Posterior vena cava (tissue), 2 donors: Measurements from ENCODE around the gene SP7. TPM values are rescaled to one million over a fixed set of nuclear protein-coding genes. Genes with fewer than 3 reads are reported as not detected.
A peak's percentile ranks its signal among the peaks of the same experiment; 100 is the strongest.

Experiments
- DNase-seq: peaks from one replicate; pipeline ENCODE4 v3.0.0-alpha.2; 2020; ENCODE audit warnings: low spot score
- intact Hi-C, 2 donors: fragments of 100-400 bp; cut with DNase I; formaldehyde crosslinking; loops; one replicate each; pipeline versions ENCODE4 v1.14.1 to v1.14.2; 2022 to 2023
- total RNA-seq, 2 donors: library from RNA; stranded (reverse); fragmentation: NEBNext Ultra II Directional; extraction: Animal tissue kit (Norgen Biotek cat#: 25700); gene quantifications; one replicate each; pipeline ENCODE4 v1.2.1, GENCODE V29; 2021
- donor health status: DM: yes; HTN: yes; CAD: no.
- donor health status: DM: yes; HTN: yes; CAD: no.

The SP7 gene
- total RNA-seq, 2 donors from 2014 or later: not detected

DNA sequence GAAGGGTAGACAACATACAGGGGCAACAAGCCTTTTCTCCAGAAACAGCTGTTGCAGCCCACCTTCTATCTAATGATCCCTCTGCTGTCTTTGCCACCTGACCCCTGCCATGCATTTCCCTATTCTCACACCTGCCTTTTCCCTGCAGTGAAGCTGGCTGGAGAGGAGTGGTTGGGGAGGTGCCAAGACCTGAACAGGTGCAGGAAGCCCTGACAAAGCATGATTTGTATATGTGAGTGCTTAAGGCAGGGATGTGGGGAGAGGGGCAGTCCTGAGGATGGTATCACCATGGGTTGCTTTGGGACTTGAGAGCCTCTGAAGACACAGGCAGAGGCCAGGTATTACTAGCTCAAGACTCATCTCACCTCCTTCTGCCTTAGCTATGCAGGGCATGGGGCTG, 43.7 kb downstream of the SP7 start:
- intact Hi-C loops: loop anchor here in 1 of 2 donors (5.0 kb wide), 1 partner anchor 40 kb away; a partner anchor contains a TSS
- DNase-seq: no peak

DNA sequence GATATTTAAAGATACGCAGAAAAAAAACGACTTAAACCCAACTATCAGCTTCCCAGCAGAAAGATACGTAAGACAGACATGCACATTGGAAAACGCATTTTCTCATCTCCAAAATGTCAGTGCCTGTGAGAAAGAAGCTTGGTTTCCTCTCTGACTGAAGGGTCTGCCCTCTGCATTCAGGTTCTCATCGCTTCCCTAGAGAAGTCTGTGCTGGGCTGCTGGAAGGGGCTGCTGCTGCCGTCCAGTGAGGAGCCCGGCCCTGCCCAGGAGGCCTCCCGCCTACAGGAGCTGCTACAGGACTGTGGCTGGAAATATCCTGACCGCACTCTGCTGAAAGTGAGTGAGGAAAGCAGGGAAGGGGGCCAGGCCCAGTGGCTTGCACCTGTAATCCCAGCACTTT, 45.5 kb downstream of the SP7 start:
- intact Hi-C loops: loop anchor here in 1 of 2 donors (5.0 kb wide), 1 partner anchor 38 kb away; a partner anchor contains a TSS
- DNase-seq: no peak

DNA sequence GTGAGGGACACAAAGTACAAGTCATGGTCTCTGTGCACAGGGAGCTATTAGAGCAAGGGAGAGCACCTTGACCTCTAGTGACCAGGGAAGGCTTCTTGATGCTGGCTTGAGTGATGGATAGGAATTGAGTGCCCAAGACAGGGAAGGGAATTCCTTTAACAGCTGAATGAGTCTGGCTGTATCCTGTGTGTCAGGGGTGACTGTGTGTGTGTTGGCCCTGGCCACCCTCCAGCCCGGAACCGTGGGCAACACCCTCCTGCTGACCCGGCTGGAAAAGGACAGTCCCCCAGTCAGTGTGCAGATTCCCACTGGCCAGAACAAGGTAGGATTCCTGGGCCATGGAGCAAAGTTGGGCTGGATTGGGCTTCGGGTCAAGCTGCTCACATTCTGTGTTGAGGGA, 46.3 kb downstream of the SP7 start:
- no peak for DNase-seq
- intact Hi-C loops: loop anchor here (2.0 to 5.0 kb wide), 2 partner anchors 38 to 77 kb away; a partner anchor contains a TSS

DNA sequence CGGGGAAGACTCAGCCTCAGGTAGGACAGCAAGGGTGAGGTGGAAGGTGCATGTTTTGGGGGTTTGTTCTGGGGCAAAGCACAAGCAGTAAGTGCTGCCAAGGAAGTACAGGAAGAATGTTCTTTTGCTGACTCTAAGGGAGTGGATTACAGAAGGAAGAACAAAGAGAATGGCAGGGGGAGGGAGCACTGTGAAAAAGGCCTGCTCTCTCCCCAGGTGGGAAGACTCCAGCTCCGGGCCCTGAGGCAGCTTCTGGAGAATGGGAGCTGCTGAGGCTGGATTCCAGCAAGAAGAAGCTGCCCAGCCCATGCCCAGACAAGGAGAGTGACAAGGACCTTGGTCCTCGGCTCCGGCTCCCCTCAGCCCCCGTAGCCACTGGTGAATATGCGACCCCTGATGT, 47.8 kb downstream of the SP7 start:
- intact Hi-C loops: loop anchor here in 1 of 2 donors (2.0 kb wide), 1 partner anchor 76 kb away; no protein-coding TSS in a partner anchor
- no peak for DNase-seq

DNA sequence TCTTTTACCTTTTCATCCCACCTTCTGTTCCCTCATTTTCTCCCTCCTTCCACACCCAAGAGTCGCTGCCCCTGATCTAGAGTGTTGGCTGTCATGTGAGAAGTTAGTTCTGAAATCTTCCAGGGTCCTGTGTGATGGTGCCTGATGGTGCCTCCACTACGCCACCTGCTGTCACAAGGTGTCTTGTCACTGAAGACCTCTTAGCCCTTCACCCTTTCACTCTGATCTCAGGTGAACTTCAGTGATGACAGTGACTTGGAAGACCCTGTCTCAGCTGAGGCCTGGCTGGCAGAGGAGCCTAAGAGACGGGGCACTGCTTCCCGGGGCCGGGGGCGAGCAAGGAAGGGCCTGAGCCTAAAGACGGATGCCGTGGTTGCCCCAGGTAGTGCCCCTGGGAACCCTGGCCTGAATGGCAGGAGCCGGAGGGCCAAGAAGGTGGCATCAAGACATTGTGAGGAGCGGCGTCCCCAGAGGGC, 48.4 kb downstream of the SP7 start:
- peak; percentile 89 for DNase-seq
- intact Hi-C loops: loop anchor here (2.0 kb wide), 1 partner anchor 75 kb away; no protein-coding TSS in a partner anchor

DNA sequence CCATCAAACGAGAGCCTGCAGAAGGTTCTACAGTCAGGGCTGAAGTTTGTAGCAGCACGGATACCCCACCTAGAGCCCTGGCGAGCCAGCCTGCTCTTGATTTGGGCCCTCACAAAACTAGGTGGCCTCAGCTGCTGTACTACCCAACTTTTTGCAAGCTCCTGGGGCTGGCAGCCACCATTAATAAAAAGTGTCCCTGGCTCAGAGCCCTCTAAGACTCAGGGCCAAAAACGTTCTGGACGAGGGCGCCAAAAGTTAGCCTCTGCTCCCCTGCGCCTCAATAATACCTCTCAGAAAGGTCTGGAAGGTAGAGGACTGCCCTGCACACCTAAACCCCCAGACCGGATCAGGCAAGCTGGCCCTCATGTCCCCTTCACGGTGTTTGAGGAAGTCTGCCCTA, 49.7 kb downstream of the SP7 start:
- no peak for DNase-seq
- intact Hi-C loops: loop anchor here in 1 of 2 donors (2.0 kb wide), 1 partner anchor 74 kb away; no protein-coding TSS in a partner anchor

DNA sequence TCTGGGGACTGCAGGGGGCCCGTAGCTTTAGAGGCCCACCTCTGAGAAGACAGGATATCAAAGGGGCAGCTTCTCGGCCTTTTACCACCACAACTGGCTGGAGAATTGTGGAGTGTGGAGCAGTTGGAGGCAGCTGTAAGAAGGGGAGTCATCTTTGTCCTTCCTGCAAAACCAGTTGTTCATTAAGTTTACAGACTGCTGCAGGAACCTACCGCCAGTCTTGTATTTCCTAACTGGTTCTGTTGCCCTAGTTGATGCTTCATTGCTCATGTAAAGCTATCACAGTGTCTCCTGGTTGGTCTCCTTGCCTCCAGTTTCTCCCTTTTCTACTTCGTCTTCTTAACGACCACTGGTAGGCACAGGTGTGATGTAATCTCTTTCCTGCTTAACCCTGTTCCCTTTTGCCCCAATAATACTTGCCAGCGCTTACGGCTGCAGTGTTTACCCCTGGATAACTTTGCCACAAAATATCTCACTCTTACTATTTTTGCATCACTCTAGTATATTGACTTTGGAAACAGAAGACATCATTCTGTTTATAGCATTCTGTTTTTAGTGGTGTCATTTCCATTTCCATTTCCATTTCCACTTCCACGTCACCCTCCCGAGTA, 56.2 kb downstream of the SP7 start:
- DNase-seq: no peak
- intact Hi-C loops: no loop called here

DNA sequence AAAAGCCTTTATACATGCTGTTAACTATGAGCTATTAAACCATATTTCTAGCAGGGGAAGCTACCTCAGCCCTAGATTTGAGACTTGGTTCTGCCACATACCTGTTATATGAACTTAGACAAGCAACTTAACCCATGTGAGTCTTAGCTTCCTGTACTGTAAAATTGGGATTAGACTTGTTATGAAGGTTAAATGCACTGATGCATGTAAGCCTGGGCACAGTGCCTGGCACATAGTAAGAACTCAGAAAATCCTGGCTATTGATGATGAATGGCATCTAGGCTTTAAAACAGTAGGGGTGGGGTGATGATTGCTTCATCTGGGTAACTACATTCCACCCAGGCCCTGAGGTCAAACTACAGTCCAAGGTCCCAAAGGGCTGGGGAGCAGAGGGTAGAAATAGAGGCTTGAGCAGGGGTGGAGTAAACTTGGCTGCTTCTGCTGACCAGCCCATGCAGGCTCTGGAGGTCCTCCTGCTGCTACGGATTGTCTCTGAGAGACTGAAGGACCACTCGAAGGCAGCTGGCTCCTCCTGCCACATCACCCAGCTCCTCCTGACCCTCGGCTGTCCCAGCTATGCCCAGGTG, 56.8 kb downstream of the SP7 start:
- intact Hi-C loops: no loop called here
- DNase-seq: no peak

DNA sequence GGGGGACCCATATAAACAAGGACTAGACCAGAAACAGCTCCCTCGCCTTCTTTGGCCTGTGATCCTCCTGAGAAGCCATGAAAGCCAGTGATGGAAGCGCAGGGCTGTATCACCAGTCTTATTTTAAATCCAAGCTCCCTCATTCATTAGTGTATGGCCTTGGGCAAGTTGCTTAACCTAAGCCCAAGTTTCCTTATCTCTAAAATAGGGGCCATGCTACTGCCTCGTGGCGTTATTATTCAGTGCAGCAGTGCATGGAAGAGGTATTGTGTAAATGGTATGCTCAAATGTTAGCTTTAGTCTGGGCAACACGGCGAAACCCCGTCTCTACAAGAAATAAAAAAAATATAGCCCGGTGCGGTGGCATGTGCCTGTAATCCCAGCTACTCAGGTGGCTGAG, 58.2 kb downstream of the SP7 start:
- no peak for DNase-seq
- intact Hi-C loops: no loop called here

Other genes starting within 250 kb of the SP7 start
- 100 to 1,000 TPM; 679 to 733 TPM for gene IGFBP6, start 238.7 kb downstream of the SP7 start, total RNA-seq
- under 1 TPM; 0.32 to 0.90 TPM for gene SOAT2, start 232.9 kb downstream of the SP7 start, total RNA-seq
- gene ZNF740, start 155.6 kb downstream of the SP7 start, total RNA-seq: 10 to 100 TPM; 23.7 to 27.4 TPM
- 10 to 100 TPM; 16.4 to 22.3 TPM for gene CSAD, start 155.4 kb downstream of the SP7 start, total RNA-seq
- gene ITGB7, start 129.1 kb downstream of the SP7 start, total RNA-seq: 1 to 10 TPM; 2.1 to 2.9 TPM
- 10 to 100 TPM; 33.4 to 38.1 TPM for gene RARG, start 104.1 kb downstream of the SP7 start, total RNA-seq
- 1 to 10 TPM in 1 of 2 donors, under 1 TPM in 1; 0.62 to 1.0 TPM for gene ESPL1, start 68.1 kb downstream of the SP7 start, total RNA-seq
- gene PFDN5, start 40.8 kb downstream of the SP7 start, total RNA-seq: 100 to 1,000 TPM; 473 to 486 TPM
- 10 to 100 TPM; 35.6 to 37.8 TPM for gene MYG1, start 36.7 kb downstream of the SP7 start, total RNA-seq
- gene AAAS, start 14.7 kb downstream of the SP7 start, total RNA-seq: 10 to 100 TPM; 29.5 to 35.3 TPM
- 10 to 100 TPM; 55.1 to 59.9 TPM for gene SP1, start 43.8 kb upstream of the SP7 start, total RNA-seq
- not detected for gene AMHR2, start 87.5 kb upstream of the SP7 start, total RNA-seq
- gene PRR13, start 105.4 kb upstream of the SP7 start, total RNA-seq: 100 to 1,000 TPM in 1 of 2 donors, 10 to 100 TPM in 1; 99.1 to 102 TPM
- 100 to 1,000 TPM; 500 to 501 TPM for gene PCBP2, start 115.7 kb upstream of the SP7 start, total RNA-seq
- gene MAP3K12, start 163.1 kb upstream of the SP7 start, total RNA-seq: 10 to 100 TPM; 21.7 to 29.4 TPM
- gene TARBP2, start 164.9 kb upstream of the SP7 start, total RNA-seq: 10 to 100 TPM; 12.8 to 16.8 TPM
- not detected for gene NPFF, start 171.1 kb upstream of the SP7 start, total RNA-seq